HepG2 (cell line): ENCODE results near the gene SNRPD3.

Experiments used
- CTCF ChIP-seq: sonication (generic); formaldehyde crosslinking; IDR thresholded peaks from 2 replicates; pipeline ENCODE4 v1.5.0; 2020; ENCODE audit warnings: mild to moderate bottlenecking, missing genetic modification reagents, moderate library complexity
- GMEB1 ChIP-seq: sonication (generic); formaldehyde crosslinking; IDR thresholded peaks from 2 replicates; pipeline ENCODE4 v1.5.1; 2020; ENCODE audit warnings: missing genetic modification reagents, mild to moderate bottlenecking, borderline replicate concordance
- POLR2A ChIP-seq, 2 experiments: IDR thresholded peaks; 2 replicates each; pipeline ENCODE4 v1.6.1; 2011; ENCODE audit warnings: low read depth in 2 of 2, low read length in 2 of 2, mild to moderate bottlenecking in 1 of 2, moderate library complexity in 1 of 2; ENCODE audit not compliant: insufficient read depth in 1 of 2
- SKIL ChIP-seq: sonication (generic); formaldehyde crosslinking; IDR thresholded peaks from 2 replicates; pipeline ENCODE4 v1.8.0; 2022; ENCODE audit warnings: missing genetic modification reagents, mild to moderate bottlenecking, moderate library complexity, borderline replicate concordance
- TFDP1 ChIP-seq: IDR thresholded peaks from 2 replicates; pipeline ENCODE4 v1.6.1; 2016; ENCODE audit warnings: missing compliant biosample characterization, missing genetic modification reagents, borderline replicate concordance
- ZFY ChIP-seq: sonication (generic); formaldehyde crosslinking; IDR thresholded peaks from 2 replicates; pipeline ENCODE4 v1.4.0; 2020; ENCODE audit warnings: missing genetic modification reagents
- ZNF747 ChIP-seq: sonication (generic); formaldehyde crosslinking; IDR thresholded peaks from 2 replicates; pipeline ENCODE4 v1.8.1; 2023; ENCODE audit warnings: missing genetic modification reagents, mild to moderate bottlenecking, borderline replicate concordance
- ZNF782 ChIP-seq: sonication (generic); formaldehyde crosslinking; IDR thresholded peaks from 2 replicates; pipeline ENCODE4 v1.4.0; 2020; ENCODE audit warnings: missing genetic modification reagents, mild to moderate bottlenecking, borderline replicate concordance

GRCh38 chr22:24536089-24536488, 19.7 kb upstream of the SNRPD3 start:
- no peak for TF ChIP-seq POLR2A (IDR thresholded peaks at IDR 0.05; ENCODE audit: insufficient read depth in 1 of 2, low read depth in 2 of 2, low read length in 2 of 2)
- no peak for TF ChIP-seq GMEB1 (CRISPR knock-in tag)
- TF ChIP-seq ZNF782, result no peak
- TF ChIP-seq SKIL (CRISPR knock-in tag), result no peak
- TF ChIP-seq TFDP1 (CRISPR knock-in tag), result no peak
- no peak for TF ChIP-seq ZNF747 (CRISPR knock-in tag)
- TF ChIP-seq CTCF (CRISPR knock-in tag), result no peak
- no peak for TF ChIP-seq ZFY
